Adipose tissue (tissue), 3 donors: ENCODE measurements around the gene ZNF142. TPM values are rescaled to one million over a fixed set of nuclear protein-coding genes. Genes with fewer than 3 reads are reported as not detected.

Experiments used
- H3K27ac ChIP-seq: one replicate; pipeline ENCODE4 v1.5.1; 2013; ENCODE audit warnings: low read depth, low read length
- WGBS, 3 donors: extraction: QIAGEN DNeasy Blood & Tissue Kit; methylation state at CpG; one replicate each; pipeline ENCODE4 v1.1.7; 2013; 5-methylcytosine and 5-hydroxymethylcytosine counted together
- polyA plus RNA-seq, 3 donors: library from polyadenylated mRNA; stranded (reverse); fragments of 200-250 nt; gene quantifications; one replicate each; pipeline ENCODE4 v1.2.3, GENCODE V29; 2013
- donor health status: healthy with polysubstance abuse.
- donor health status: Bipolar disorder and iron deficiency.
- donor health status: healthy.

ZNF142 gene
- polyA plus RNA-seq, 3 donors: 4.3 to 6.9 (median 6.1) TPM

DNA sequence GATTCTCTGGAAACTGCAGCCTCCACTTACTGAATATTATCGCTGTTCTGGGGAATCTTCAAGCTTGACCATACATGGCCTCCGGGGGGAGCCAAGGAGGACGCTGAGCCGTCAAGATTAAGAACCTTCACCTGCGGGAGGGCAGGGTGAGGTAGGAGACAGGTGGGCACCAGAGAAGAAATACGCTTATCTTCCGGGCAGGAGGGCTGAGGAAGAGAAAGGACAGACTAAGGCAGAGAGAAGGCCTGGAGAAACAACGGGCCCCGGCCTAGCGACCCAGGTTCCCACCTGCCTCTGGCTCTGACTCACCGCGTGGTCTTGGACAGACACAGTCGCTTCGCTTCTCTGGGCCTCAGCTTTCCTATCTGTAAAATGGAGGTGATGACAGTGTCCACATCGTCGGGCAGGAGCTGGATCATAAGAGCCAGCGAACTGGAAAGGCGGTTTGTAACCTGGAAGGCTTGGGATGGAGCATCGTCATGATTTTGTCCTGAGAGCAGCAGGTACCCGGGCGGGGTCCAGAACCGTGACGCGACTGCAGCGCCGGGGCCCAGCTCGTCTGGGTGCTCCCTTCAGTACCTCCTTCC lies 659 bp downstream of the ZNF142 start:
- H3K27ac ChIP-seq: no peak overlapping the region
- 1 to 3% (median 2%) methylated on average over 27 of the region's 27 CpGs for WGBS, 3 donors

DNA sequence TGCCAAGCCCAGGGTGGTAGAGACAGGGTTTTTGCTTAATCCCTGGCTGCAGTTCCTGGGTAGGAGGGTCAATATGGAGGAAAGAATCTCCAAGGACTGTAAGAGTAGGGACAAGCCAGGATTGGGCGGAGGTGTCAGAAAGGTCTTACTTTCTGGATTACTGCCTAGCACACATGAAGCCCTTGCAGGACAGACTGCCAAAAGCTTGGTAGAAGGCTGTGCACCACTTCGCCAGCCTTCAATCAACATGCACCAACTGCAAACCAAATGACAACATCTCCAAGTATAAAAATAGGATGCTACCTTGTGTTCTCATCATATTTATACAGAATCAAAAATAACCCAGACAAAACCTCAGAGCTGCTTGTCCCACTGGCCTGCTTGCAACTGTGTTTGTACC lies 3.7 kb downstream of the ZNF142 start:
- WGBS, 3 donors: 86 to 94% (median 88%) methylated on average over 2 of the region's 2 CpGs
- no peak overlapping the region for H3K27ac ChIP-seq

DNA sequence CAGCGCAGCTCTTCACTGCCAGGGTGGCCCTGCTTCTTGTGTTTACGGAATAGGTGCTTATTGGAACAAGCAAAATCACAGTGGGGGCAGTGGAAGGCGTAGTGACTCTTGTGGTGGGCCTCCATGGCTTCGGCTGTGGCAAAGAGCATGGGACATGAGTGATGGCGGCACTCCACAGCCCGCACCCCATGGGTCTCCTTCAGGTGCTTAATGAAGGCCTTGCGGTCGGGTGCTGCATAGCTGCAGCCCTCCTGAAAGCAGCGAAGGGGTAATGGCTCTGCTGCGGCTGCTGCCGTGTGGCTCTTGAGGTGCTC lies 10.7 kb downstream of the ZNF142 start:
- H3K27ac ChIP-seq: no peak overlapping the region
- WGBS, 3 donors: 87 to 94% (median 89%) methylated on average over 10 to 11 of the region's 11 CpGs

- no peak overlapping the region for H3K27ac ChIP-seq
- WGBS, 3 donors: 70 to 76% (median 70%) methylated on average over 9 of the region's 9 CpGs
Measured at GRCh38 chr2:218648088-218648786, 11.2 kb downstream of the ZNF142 start.

- H3K27ac ChIP-seq: no peak overlapping the region
- 72 to 86% (median 74%) methylated on average over 1 of the region's 1 CpG for WGBS, 3 donors
Measured at GRCh38 chr2:218645126-218645525, 14.3 kb downstream of the ZNF142 start.

GRCh38 chr2:218644721-218645120 lies 14.7 kb downstream of the ZNF142 start:
- 74 to 95% (median 94%) methylated on average over 11 of the region's 11 CpGs for WGBS, 3 donors
- no peak overlapping the region for H3K27ac ChIP-seq

GRCh38 chr2:218643751-218644310 lies 15.6 kb downstream of the ZNF142 start:
- 90 to 96% (median 91%) methylated on average over 10 of the region's 10 CpGs for WGBS, 3 donors
- H3K27ac ChIP-seq: no peak overlapping the region

GRCh38 chr2:218642786-218643185 lies 16.6 kb downstream of the ZNF142 start:
- 85 to 93% (median 91%) methylated on average over 17 of the region's 17 CpGs for WGBS, 3 donors
- no peak overlapping the region for H3K27ac ChIP-seq

DNA sequence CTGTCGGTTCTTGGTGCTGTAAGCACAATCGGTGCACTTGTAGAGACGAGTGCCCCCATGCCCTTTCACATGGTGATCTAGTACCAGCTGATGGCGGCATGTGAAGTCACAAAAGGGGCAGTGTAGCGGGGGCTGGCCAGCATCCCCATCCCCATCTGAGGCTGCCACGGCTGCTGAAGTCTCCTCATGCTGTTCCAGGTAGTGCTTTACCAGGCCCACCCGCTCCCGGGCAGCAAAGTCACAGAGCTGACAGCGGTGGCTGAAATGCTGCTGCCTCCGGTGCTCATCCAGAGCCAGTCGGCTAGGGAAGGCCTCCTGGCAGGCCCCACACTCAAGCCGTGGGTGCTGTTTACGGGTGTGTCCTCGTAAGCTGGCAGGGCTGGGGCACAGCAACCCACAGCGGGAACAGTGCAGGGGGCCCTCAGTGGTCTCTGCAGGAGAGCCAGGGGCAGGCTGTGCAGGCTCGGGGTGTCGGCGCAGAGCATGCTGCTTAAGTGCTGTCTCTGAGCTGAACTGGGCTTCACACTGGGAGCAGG lies 17.2 kb downstream of the ZNF142 start:
- WGBS, 3 donors: 92 to 95% (median 95%) methylated on average over 18 of the region's 18 CpGs
- no peak overlapping the region for H3K27ac ChIP-seq

- 96 to 99% (median 97%) methylated on average over 18 of the region's 18 CpGs for WGBS, 3 donors
- no peak overlapping the region for H3K27ac ChIP-seq
Measured at GRCh38 chr2:218638372-218638771, 21.1 kb downstream of the ZNF142 start.

DNA sequence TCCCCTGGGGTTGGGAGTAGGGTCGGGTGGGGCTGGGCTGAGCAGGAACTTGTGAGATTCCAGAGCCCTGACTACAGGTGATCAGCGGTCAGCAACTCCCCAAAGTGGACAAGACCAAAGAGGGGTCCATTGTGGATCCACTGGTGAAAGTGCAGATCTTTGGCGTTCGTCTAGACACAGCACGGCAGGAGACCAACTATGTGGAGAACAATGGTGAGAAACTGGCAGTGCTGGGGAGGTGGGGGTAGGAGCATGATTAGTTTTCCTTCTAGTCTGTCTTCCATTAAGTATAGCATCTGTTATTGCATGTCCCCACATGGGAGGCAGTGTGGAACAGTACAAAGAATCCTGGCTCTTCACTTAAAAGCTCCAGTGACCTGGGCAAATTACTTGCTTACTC lies 23.7 kb downstream of the ZNF142 start:
- H3K27ac ChIP-seq: no peak overlapping the region
- WGBS, 3 donors: 93 to 96% (median 95%) methylated on average over 5 of the region's 5 CpGs

- WGBS, 3 donors: 50 to 69% (median 59%) methylated on average over 4 of the region's 4 CpGs
- no peak overlapping the region for H3K27ac ChIP-seq
Measured at GRCh38 chr2:218631837-218632236, 27.6 kb downstream of the ZNF142 start.

- WGBS, 3 donors: 93 to 98% (median 97%) methylated on average over 4 of the region's 4 CpGs
Measured at GRCh38 chr2:218627939-218628338, 31.5 kb downstream of the ZNF142 start.

GRCh38 chr2:218626369-218626768 lies 33.1 kb downstream of the ZNF142 start:
- no peak overlapping the region for H3K27ac ChIP-seq
- WGBS, 3 donors: 87 to 91% (median 88%) methylated on average over 4 of the region's 4 CpGs

More at GRCh38 chr2:218627939-218628338, 31.5 kb downstream of the ZNF142 start:
- no peak overlapping the region for H3K27ac ChIP-seq

DNA sequence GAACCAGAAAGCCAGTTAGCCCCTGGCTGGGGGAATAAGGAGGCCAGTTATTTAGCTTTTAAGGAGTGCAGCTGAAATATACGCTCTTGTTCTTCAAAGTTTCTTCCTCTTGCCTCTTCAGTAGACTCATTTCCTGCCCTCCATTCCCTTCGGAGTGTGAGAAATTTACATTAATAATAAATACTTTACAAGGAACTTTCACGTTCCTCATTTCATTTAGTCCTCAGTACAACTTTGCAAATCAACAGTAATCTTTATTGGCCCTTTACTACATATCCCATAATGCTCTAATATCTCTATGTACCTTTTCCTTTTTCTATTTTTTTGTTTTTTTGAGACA lies 36.1 kb downstream of the ZNF142 start:
- H3K27ac ChIP-seq: no peak overlapping the region
- 33 to 72% (median 42%) methylated on average over 3 of the region's 3 CpGs for WGBS, 3 donors

- WGBS, 3 donors: 49 to 57% (median 55%) methylated on average over 7 of the region's 7 CpGs
- H3K27ac ChIP-seq: no peak overlapping the region
Measured at GRCh38 chr2:218622606-218623365, 36.6 kb downstream of the ZNF142 start.

DNA sequence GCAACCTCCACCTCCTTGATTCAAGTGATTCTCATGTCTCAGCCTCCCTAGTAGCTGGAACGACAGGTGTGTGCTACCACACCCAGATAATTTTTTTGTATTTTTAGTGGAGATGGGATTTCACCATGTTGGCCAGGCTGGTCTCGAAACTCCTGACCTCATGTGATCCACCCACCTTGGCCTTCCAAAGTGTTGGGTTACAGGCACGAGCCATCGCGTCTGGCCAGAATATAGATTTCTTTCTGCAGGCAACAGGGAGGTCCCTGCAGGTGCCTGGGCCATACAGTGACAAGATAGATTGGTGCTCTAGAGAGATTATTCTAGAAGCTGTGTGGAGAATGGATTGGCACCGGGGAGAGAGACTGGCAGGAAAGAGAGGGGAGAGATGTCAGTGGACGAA lies 38.4 kb downstream of the ZNF142 start:
- WGBS, 3 donors: 78 to 82% (median 80%) methylated on average over 7 of the region's 7 CpGs
- no peak overlapping the region for H3K27ac ChIP-seq

GRCh38 chr2:218618102-218618860 lies 41.1 kb downstream of the ZNF142 start:
- 90 to 92% (median 91%) methylated on average over 9 of the region's 9 CpGs for WGBS, 3 donors
- H3K27ac ChIP-seq: no peak overlapping the region
